ENCODE measurements around the gene HIRIP3.

GRCh38 chr16:29999605-30000004 lies 4.2 kb upstream of the HIRIP3 start:
- TF ChIP-seq CTCF (IDR thresholded peaks at IDR 0.05) (no peak), POLR2AphosphoS5 (IDR thresholded peaks at IDR 0.05; ENCODE audit: low read depth, low read length) (no peak), FOXJ3 (CRISPR knock-in tag; IDR thresholded peaks at IDR 0.05) (no peak), MXI1 (IDR thresholded peaks at IDR 0.05; ENCODE audit: low read depth, low read length) (no peak), EP300 (IDR thresholded peaks at IDR 0.05; ENCODE audit: borderline replicate concordance in 1 of 2, low read depth in 1 of 2, low read length in 1 of 2) (no peak), MEF2A (IDR thresholded peaks at IDR 0.05; ENCODE audit: borderline replicate concordance, low read depth) (no peak), RAD21 (IDR thresholded peaks at IDR 0.05; ENCODE audit: low read length) (no peak), PBX3 (IDR thresholded peaks at IDR 0.05) (no peak), MAX (IDR thresholded peaks at IDR 0.05; ENCODE audit: low read depth) (no peak), USF1 (IDR thresholded peaks at IDR 0.05; ENCODE audit: borderline replicate concordance, low read depth) (no peak), NFIC (IDR thresholded peaks at IDR 0.05; ENCODE audit: borderline replicate concordance) (no peak)
